GM19023 (cell line): ENCODE data around the gene SIRT2.

ENCODE experiments used
- ATAC-seq: cut with Tn5 transposase; IDR thresholded peaks from one replicate; pipeline ENCODE4 v1.9.1; 2021; ENCODE audit warnings: mild to moderate bottlenecking, moderate library complexity; ENCODE audit not compliant: unreplicated experiment

SIRT2 gene

DNA sequence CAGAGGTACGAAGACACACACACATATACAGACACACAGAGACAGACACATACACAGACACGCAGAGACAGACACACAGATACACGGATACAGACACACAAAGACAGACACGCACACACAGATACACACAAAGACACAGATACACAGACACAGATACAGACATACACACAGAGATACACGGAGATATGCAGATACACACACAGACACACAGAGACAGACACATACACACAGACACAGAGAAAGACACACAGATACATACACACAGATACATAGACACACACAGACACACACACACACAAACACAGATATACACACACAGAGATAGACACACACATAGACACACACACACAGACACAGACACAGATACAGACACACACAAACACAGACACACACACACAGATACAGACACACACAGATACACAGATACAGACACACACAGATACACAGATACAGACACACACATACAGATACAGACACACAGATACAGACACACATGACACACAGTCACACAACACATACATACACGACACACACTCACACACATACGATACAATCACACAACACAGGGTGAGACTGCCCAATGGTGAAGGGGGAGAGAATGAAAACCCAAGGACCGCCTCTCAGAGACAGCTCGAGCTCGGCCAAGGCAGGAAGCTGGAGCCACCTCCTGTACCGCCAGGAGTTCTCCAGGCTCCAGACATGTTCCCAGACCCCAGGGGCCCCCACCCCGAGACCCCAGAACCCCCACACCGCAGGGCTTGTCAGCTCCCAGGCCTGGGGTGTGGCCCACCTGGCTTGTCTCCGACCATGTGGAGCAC is 21.4 kb upstream of the SIRT2 start:
- no peak for ATAC-seq

DNA sequence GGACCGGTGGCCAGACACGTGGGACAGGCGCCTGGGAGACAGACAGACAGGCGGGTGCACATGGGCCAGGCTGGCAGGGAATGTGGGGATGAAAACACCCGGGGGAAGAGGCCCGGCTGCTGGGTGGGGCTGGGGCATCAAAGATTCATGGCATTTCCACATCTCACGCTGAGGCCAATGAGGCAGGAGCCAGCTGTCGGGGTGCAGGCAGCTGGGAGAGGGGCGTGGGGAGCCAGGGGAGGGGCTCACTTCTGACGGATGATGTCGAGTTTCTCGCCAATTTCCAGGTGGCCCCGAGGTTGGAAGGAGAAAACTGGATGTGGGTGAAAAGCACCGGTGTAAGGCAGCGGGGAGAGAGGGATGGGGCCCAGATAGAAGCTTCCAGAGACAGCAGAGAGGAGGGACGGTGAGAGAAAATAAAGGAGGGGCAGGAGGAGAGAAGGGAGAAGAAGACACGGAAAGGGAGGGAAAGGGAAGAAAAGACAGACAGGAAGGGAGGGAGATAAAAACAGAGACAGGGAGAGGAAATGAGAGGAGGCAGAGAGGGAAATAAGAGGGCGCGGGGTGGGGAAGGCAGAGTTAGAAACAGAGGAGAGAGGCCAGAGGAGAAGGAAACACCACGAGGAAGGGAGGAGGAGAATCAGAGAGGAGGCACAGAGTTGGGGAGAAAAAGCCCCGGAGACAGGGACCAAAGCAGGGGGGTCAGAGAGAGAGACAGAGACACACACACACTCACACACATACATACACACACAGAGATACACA is 20.6 kb upstream of the SIRT2 start:
- ATAC-seq, result no peak

DNA sequence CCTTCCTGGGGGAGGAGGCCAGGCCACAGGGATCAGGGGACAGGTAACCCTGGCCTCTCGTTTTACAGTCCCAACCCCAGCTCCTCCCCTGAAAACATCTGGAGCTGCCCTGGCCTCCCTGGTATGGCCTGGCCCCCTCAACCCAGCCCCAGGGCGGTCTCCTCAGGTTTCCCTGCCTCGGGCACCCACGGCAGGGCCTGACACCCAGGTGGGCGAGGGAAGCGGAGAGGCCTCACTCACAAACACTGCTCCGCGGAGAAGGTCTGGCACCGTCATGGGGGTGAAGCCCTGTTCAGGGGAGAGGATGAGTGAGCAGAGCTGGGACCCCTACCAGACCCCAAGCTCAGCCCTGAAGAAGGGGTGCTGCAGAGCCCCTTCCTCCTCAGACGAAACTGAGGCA is 19.1 kb upstream of the SIRT2 start:
- no peak for ATAC-seq

DNA sequence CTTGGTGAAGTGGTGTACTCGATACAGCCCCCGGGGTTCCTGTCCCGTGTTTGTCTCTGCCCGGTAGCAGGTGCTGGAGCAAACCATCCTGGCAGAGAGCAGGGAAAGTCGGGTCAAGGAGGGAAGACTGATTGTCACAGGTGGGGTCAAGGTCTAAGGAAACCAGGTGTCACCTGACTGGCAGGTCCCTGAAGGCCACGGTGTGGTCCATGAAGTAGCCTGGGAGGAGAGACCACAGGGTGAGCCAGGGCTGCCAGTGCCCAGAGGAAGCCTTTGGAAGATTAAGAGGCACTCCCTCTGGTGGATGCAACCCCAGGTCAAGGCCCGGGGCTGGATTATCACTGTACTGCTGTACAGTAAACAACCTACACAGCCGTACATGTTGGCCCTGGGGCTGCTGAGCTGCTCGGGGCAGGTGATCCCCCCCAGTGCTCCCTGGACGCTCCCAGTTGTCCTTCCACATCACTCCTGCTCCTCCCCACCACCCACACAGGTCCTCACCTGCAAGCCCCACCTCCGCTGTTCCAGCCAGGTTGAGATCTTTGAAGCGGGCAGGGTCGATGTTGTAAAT is 18.6 kb upstream of the SIRT2 start:
- no peak for ATAC-seq

DNA sequence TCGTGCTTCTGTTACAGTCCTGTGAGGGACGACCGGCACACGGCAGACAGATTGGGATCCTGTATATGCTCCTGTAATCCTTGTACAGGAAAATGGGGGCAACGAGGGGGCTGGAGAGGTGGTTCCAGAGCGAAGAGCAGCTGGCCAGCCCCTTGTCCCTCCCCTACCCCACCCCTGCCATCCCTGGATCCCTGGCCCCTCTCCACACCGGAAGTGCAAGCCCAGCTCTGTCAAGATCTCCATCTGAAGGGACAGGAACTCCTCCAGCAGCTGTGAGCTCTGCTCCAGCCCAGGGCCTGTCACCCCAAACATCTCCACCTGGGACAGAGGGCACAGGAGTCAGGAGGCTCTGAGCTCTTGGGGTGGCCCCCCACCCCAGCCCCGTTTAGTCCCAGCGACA is 18.1 kb upstream of the SIRT2 start:
- no peak for ATAC-seq

DNA sequence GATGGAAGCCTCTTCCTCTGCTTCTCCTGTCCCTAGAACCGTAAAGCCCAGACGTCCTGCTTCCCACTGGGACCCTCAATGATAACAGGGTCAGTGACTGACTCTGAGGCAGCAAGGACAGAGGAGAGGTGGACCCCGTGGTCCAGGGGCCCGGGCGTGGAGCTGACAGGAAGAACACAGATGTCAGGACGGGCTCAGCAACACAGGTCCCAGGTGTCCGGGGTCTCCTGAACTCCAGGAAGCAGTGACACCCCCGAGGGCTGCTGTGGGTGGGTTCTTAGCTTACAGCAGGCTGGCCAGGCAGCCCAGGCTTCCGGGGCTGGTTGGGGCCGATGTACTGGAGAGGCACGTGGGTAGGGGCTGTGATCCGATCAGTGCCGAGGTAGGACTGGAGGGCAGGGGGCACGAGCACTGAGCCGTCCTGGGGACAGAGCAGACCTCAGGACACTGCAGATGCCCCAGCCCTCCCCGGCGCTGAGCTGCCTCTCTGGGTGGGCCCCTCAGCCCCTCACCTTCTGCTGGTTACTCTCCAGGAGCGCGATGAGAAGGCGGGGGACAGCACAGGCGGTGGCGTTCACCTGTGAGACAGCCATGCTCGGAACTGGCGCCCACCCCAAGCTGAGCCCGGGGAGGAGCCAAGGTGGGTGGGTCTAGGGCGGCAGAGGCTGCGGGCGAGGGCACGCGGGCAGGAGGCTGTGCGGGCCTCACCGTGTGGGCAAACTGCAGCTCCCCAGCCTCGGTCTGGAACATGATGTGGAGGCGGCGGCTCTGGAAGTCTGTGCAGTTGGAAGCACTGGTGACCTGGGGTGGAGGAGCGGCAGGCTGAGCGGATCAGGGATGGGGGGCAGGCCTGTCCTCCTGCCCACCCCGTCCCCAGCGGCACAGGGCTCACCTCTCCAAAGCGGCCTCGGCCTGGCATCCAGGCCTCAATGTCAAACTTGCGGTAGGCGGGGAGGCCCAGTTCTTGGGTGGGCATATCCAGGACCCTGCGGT is 16.2 kb upstream of the SIRT2 start:
- no peak for ATAC-seq

DNA sequence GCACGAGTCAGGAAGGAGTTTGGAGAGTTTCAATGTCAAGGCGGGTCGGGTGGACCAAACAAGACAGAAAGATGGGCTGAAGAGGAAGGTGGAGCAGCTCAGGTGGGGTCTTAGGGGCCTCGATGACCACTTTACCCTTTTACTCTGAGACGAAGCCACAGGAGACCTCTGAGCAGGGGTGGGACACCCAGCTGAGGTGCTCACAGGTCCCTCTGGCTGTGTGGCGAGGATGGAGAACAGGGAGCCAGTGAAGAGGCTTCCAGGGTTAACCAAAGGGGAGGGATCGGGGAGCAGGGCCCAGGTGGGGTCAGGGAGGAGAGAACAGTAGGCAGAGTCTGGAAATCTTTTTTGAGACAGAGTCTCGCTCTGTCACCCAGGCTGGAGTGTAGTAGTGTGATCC is 14.5 kb upstream of the SIRT2 start:
- no peak for ATAC-seq

DNA sequence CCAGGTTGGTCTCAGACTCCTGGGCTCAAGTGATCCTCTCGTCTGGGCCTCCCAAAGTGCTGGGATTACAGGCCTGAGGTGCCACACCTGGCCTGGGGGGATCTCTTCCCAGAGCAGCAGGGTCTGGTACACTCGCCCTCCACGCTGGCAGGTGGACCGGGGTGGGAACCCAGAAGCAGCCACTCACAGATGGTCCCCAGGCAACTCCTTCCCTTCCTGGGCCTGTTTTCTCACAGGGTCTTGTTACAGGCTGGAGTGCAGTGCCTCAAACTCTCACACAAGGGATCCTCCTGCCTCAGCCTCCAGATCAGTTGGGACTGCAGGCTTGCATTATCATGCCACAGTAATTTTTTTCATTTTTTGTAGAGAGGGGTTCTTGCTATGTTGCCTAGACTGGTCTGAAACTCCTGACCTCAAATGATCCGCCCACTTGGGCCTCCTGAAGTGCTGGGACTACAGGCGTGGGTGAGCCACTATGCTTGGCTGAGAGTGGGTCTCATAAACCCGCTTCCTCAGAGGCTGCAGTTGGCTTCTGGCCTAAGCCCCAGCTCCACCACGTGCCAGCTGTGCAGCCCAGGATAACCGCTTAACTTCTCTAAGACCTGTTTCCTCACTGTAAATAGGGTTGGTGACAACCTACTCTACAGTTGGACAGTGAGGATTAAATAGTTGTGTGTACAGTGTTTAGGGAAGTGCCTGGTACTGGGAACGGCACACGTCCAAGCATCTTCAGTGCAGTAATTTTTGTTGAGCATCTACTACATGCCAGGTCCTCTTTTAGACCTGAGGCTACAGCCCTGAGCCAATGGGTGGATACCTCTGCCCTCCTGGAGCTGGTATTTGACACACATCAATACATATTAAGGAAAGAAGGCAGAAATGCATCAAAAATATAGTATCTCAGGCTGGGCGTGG is 13.4 kb upstream of the SIRT2 start:
- no peak for ATAC-seq

DNA sequence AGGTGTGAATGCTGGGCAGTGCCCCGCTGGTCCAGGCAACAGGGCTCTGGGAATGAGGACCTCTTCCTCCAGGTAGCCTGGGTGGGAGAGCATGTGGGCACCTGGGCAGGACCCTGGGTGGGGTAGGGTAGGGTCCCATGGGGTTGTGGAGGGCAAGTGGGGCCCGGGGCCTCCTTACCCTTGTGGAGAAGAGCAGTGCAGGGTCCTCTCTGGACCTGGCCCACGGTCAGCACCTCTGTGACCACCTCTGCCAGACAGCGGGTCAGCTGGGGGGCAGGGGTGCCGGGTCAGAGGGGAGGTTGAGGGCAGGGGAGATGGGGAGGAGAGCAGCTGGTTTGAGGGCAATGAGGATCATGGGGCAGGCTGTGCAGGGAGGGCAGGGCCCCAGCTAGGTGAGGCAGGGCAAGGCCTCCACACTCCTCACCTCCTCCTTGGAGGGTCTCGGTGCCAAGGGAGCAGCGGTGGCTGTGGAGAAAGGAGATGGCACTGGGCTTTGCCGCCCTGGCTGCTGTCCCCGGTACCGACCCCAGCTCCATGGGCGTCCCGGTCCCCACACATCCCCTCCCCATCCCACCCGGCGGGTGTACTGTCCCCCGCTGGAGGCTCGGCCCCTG is 12.1 kb upstream of the SIRT2 start:
- no peak for ATAC-seq

DNA sequence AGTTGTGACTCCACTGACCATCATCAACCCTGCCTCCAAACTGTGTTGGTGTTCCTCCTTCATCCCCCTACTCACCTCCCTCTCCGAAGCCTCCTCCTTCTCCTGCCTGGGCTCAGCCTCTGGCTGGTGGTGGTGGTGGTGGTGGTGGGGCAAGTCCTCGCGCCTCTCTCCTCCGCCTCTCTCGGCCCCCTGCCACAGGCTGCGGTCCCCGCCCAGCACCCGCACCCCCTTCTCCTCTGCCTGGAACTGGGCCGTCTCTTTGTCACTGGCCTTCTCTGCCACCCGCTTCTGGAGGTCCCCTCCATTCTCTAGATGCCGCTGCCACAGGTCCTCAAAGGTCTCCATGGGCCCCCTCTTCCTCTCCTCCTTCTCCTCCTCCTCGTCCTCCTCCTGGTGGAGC is 11.1 kb upstream of the SIRT2 start:
- ATAC-seq, result no peak

DNA sequence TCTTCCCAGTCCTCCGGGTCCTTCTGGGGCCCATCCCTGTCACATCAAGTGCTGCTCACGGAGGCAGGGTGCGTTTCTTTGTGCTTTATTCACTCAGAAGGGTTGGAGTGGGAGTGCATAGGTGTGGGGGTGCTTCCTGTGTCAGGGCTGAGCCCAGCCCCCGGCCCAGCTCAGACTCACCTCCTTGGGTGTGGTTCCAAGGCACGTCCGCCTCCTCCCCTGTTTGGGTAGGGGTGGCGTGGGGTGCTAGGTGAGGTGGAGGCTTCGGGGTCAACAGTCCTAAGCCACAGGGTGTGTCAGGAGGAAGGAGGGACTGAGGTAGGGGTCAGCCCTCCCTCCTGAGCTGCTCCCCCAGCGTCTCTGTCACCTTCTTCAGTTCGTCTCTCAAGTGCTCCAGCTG is 9.5 kb upstream of the SIRT2 start:
- no peak for ATAC-seq

DNA sequence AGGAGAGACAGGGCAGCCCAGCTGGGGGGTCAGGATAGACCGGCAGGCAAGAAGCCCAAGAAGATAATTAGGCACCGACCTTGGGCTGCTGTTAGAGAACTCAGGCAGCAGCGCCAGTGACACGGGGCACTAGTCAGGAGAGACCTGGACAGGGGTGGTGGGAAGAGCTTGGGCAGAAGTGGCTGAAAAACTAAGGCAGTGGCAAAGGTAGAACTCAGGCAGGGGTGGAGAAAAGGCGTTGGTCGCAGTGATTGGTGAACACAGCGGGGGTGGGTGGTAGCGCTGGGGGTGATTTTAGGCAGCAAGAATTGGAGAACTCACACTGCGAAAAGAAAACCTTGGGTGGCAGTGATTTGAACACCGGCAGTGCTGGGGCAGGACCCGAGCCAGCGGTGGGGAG is 8.3 kb upstream of the SIRT2 start:
- ATAC-seq, result no peak

DNA sequence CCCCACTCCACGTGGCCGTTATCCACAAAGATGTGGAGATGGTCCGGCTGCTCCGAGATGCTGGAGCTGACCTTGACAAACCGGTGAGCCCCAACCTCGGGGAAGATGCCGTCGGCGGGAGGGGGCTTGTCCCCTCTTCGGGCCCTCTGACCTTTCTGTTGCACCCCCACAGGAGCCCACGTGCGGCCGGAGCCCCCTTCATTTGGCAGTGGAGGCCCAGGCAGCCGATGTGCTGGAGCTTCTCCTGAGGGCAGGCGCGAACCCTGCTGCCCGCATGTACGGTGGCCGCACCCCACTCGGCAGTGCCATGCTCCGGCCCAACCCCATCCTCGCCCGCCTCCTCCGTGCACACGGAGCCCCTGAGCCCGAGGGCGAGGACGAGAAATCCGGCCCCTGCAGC is 7.8 kb upstream of the SIRT2 start:
- ATAC-seq, result no peak

DNA sequence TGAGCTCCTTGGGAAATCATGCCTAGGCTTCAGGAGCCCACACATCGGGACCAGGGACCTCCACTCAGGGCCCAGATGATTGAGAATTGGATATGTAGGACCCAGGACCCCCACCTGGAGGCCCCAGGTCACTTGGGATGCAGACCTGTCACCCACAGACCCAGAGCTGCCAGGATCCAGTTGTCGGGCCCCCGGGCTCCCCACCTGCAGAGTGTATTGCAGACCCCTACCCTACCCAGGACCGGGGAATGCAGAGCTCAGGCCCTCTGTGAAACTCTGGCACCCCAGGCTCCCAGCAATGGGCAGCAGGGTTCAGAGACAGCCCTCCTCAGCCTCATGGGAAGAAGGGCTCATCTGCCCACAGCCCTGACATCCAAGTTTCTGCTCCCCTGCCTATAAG is 6.2 kb upstream of the SIRT2 start:
- ATAC-seq, result no peak

DNA sequence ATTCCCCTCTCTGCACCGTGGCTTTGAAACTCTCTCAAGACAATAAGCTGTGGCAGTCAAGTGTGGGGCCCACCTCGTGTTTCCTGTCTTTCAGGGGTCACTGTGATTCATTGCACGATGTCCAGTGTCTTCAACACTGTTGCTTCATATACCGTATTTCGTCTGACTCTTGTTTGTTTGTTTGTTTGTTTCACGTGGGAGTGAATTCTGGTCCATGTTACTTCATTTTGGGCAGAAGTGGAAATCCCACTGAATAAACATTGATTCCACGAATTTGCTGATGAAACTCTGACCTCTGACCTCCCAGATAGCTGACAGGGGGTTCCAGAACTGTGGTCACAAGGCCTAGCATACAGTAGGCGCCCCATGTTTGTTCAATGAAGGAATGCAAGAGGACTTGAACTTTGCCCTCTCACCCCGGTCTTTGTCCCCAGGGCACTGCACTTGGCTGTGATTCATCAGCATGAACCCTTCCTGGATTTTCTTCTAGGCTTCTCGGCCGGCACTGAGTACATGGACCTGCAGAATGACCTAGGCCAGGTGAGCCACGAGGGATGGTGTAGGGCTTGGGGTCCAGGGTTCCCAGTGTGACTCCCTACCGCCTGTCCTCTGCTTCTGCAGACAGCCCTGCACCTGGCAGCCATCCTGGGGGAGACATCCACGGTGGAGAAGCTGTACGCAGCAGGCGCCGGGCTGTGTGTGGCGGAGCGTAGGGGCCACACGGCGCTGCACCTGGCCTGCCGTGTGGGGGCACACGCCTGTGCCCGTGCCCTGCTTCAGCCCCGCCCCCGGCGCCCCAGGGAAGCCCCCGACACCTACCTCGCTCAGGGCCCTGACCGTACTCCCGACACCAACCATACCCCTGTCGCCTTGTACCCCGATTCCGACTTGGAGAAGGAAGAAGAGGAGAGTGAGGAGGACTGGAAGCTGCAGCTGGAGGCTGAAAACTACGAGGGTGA is 5.4 kb upstream of the SIRT2 start:
- ATAC-seq, result no peak

DNA sequence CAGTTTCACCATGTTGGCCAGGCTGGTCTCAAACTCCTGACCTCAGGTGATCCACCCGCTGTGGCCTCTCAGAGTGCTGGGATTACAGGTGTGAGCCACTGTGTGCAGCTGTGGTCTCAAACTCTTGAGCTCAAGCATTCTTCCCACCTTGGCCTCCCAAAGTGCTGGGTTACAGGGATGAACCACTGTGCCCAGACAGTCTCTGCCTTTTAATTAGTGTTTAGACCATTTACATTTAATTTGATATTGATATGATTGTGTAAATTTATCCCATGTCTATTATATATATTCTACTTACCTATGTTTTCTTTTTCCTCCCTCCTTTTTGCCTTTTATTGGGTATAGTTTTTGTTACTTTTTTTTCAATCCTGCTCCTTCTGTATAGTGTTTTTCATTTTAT is 2.3 kb upstream of the SIRT2 start:
- ATAC-seq, result no peak

DNA sequence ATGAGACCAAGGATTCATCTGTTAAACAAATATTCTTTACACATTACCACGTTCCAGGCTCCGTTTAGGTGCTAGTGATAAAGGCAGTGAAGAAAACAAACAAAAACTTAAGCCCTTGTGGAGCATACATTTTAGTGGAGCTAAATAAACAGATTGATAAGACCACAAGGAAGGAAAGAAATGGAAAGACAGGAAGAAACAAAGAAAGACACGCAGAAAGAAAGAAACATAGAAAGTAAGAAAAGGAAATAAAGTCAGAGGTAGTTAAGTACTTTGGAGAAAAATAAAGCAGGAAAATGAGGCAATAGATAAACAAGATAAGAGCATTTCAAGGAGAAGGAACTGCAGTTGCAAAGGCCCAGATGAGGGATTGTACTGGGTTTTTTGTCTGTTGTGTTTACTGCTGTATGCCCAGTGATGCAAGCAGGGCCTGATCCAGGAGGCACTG is 1.3 kb upstream of the SIRT2 start:
- ATAC-seq, result no peak

DNA sequence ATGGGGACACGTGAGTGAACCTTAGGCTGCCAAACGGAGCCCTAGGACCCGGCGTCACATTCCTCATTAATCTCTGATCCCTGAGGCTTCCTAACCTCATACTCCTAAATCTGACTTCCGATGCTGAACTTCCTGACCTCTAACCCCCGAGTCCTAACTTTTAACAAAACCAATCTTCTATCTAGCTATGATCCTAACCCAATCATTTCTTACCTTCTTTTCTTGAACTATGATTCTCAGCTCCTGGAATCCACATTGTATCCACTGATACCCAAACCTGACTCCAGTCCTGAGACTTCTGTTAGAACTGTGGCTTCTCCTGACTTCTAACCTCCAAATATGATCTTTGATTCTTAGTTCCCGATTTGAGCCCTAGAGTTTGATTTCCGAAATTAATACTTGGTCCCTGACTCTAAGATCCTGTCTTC is 798 bp upstream of the SIRT2 start:
- no peak for ATAC-seq
